Endothelial cell of umbilical vein (primary cell): ENCODE data around the gene OR52B2. TPM values are rescaled to one million over a fixed set of nuclear protein-coding genes. Genes with fewer than 3 reads are reported as not detected.

ENCODE experiments used
- BruUV-seq: library from RNA; stranded (reverse); fragments of 400-500 nt; replicated peaks from 2 replicates; lab custom pipeline; 2021; lab: Mats Ljungman, UMichigan
- CTCF ChIA-PET: fragments of 300-600, 350-600 bp; sonication (Branson Sonifier 250); formaldehyde crosslinking; loops from one replicate; lab custom pipeline; 2021; ENCODE audit warnings: antibody characterized with exemption, inconsistent platforms; lab: Charles Lee
- POLR2A ChIA-PET: fragments of 300-600, 350-600 bp; sonication (Branson Sonifier 250); formaldehyde crosslinking; loops from one replicate; lab custom pipeline; 2021; ENCODE audit warnings: antibody characterized with exemption, inconsistent platforms; lab: Charles Lee
- DNase-seq: peaks from one replicate; pipeline ENCODE4 v3.0.0-alpha.2; 2011; ENCODE audit warnings: low read depth, low spot score
- FAIRE-seq: peaks from 2 replicates; lab custom pipeline; 2011; peaks lifted over from hg19 to GRCh38; lab: Jason Lieb, UNC
- H2AFZ ChIP-seq: 2 replicates; pipeline ENCODE4 v1.6.0; 2012; ENCODE audit warnings: low read depth, low read length, control low read depth, inconsistent platforms
- H3K27ac ChIP-seq: 2 replicates; pipeline ENCODE4 v1.5.1; 2011; ENCODE audit warnings: low read depth, mild to moderate bottlenecking, control low read depth, low read length, moderate library complexity; ENCODE audit not compliant: insufficient read depth
- H3K27me3 ChIP-seq, 2 experiments: 2 replicates each; pipeline versions ENCODE4 v1.6.0 to v1.6.1; 2011; ENCODE audit warnings: low read length in 2 of 2, mixed read lengths in 1 of 2; ENCODE audit not compliant: control insufficient read depth in 2 of 2, insufficient read depth in 2 of 2
- H3K36me3 ChIP-seq, 2 experiments: 2 replicates in 1 of 2; 3 replicates in 1 of 2; pipeline ENCODE4 v1.5.1; 2011; ENCODE audit warnings: low read length in 2 of 2, mild to moderate bottlenecking in 1 of 2, moderate library complexity in 1 of 2; ENCODE audit not compliant: control insufficient read depth in 2 of 2, insufficient read depth in 2 of 2; ENCODE audit errors: extremely low read depth in 1 of 2
- H3K4me1 ChIP-seq: 3 replicates; pipeline ENCODE4 v1.5.1; 2011; ENCODE audit warnings: mild to moderate bottlenecking, low read length; ENCODE audit not compliant: control insufficient read depth, insufficient read depth; ENCODE audit errors: extremely low read depth
- H3K4me2 ChIP-seq: 2 replicates; pipeline ENCODE4 v1.6.1; 2011; ENCODE audit warnings: low read length, control low read depth, mixed read lengths; ENCODE audit not compliant: insufficient read depth
- H3K4me3 ChIP-seq, 3 experiments: fragments of 200-600 bp in 1 of 3; sonication (generic), shearing (Covaris generic) in 1 of 3; replicated peaks in 1 of 3; 2 replicates each; pipeline ENCODE4 v1.5.1; 2011 to 2016; ENCODE audit warnings: control low read depth in 3 of 3, low read length in 3 of 3, mild to moderate bottlenecking in 2 of 3, inconsistent platforms in 1 of 3, low read depth in 1 of 3, moderate library complexity in 1 of 3; ENCODE audit not compliant: insufficient read depth in 1 of 3
- H3K79me2 ChIP-seq: 2 replicates; pipeline ENCODE4 v1.6.0; 2012; ENCODE audit warnings: low read length, inconsistent platforms; ENCODE audit not compliant: control insufficient read depth, insufficient read depth
- H3K9ac ChIP-seq: replicated peaks from 2 replicates; pipeline ENCODE3; 2011; ENCODE audit warnings: low read length, control low read depth; ENCODE audit not compliant: insufficient read depth; ENCODE audit errors: extremely low read depth
- H3K9me1 ChIP-seq: replicated peaks from 3 replicates; pipeline ENCODE4 v1.6.0; 2011; ENCODE audit warnings: mild to moderate bottlenecking, low read length; ENCODE audit not compliant: control insufficient read depth, insufficient read depth; ENCODE audit errors: extremely low read depth
- H3K9me3 ChIP-seq: replicated peaks from 2 replicates; pipeline ENCODE4 v1.5.1; 2012; ENCODE audit warnings: low read length, inconsistent platforms; ENCODE audit not compliant: control insufficient read depth, insufficient read depth
- H4K20me1 ChIP-seq: replicated peaks from 2 replicates; pipeline ENCODE3; 2011; ENCODE audit warnings: mild to moderate bottlenecking, low read length; ENCODE audit not compliant: control insufficient read depth, insufficient read depth; ENCODE audit errors: extremely low read depth
- EZH2 ChIP-seq: IDR thresholded peaks from 2 replicates; pipeline ENCODE4 v1.6.1; 2012; ENCODE audit warnings: borderline replicate concordance, low read depth, mild to moderate bottlenecking, moderate library complexity, low read length, inconsistent platforms; ENCODE audit not compliant: severe bottlenecking
- FOS ChIP-seq: IDR thresholded peaks from 2 replicates; pipeline ENCODE4 v1.6.1; 2011; ENCODE audit warnings: mild to moderate bottlenecking, low read length, moderate library complexity, borderline replicate concordance; ENCODE audit not compliant: insufficient read depth
- GATA2 ChIP-seq: IDR thresholded peaks from 2 replicates; pipeline ENCODE4 v1.7.0; 2011; ENCODE audit warnings: low read depth, mild to moderate bottlenecking, moderate library complexity, mixed read lengths, low read length; ENCODE audit not compliant: insufficient read length, insufficient read depth
- JUN ChIP-seq: IDR thresholded peaks from 2 replicates; pipeline ENCODE4 v1.6.1; 2011; ENCODE audit warnings: borderline replicate concordance, low read depth; ENCODE audit not compliant: insufficient read length, insufficient read depth
- MYC ChIP-seq: IDR thresholded peaks from one replicate; pipeline ENCODE4 v1.6.1; 2011; ENCODE audit warnings: mild to moderate bottlenecking, low read depth, low read length
- POLR2A ChIP-seq: IDR thresholded peaks from 2 replicates; pipeline ENCODE4 v1.6.1; 2012; ENCODE audit warnings: low read depth, mild to moderate bottlenecking, control low read depth, low read length
- POLR2AphosphoS5 ChIP-seq: IDR thresholded peaks from 2 replicates; pipeline ENCODE4 v1.6.1; 2012; ENCODE audit warnings: low read depth, mild to moderate bottlenecking, control low read depth, low read length, moderate library complexity; ENCODE audit not compliant: insufficient read depth
- dilution Hi-C: fragments of 300-500 bp; cut with MboI; formaldehyde crosslinking; loops from one replicate; pipeline ENCODE4 v1.15.0; 2019; ENCODE audit warnings: low sequenced_read_pairs; ENCODE audit not compliant: extremely low pct_ligation_motif_present
- intact Hi-C: fragments of 100-400 bp; cut with micrococcal nuclease; formaldehyde crosslinking; loops from one replicate; pipeline ENCODE4 v1.10.0; 2022
- polyA plus RNA-seq, 4 experiments: library from polyadenylated mRNA; depleted of rRNA in 3 of 4; stranded (reverse) in 3 of 4; unstranded in 1 of 4; fragments of >200 nt; gene quantifications; 2 replicates each; pipeline versions ENCODE4 v1.2.1 to v1.2.3, GENCODE V29; 2011 to 2012; ENCODE audit warnings: missing spikeins in 1 of 4
- total RNA-seq: library from RNA; stranded (reverse); gene quantifications from 2 replicates; pipeline ENCODE4 v1.2.3, GENCODE V29; 2021
- TF ChIP-seq, protein P1 (sequence below), 2 donors: IDR thresholded peaks; 1 replicate in 1 of 2; 2 replicates in 1 of 2; pipeline ENCODE4 v1.5.1; 2011; ENCODE audit warnings: low read length in 2 of 2, mild to moderate bottlenecking in 2 of 2, moderate library complexity in 2 of 2, control low read depth in 1 of 2, inconsistent platforms in 1 of 2, low read depth in 1 of 2; ENCODE audit not compliant: insufficient read depth in 1 of 2; ENCODE audit errors: extremely low read depth in 1 of 2
- TF ChIP-seq, protein P2 (sequence below): IDR thresholded peaks from 2 replicates; pipeline ENCODE4 v1.6.1; 2011; ENCODE audit not compliant: insufficient read depth, insufficient read length

OR52B2 gene
- total and polyA plus RNA-seq, 2 donors (not counting 3 experiments of a cell fraction or from before 2014, with no cell fraction given): not detected

DNA sequence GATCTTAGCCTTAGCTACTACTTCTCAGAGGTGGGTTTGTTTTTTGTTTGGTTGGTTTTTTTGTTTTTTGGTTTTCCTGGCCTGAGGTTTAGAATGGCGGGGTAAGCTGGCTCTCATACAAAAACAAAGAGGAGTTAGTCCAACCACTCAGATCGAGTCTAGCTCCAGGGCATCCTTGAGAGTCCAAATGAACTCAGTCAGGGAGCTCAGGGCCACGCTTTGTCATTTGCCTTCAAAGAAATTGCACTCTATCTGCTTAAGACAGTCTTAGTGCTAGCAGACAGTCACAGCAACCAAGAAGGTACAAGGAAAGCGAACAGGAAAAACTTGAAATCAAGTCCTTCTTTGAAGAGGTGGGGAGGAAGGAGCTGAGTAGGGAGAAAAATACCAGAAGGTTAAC lies 46.4 kb upstream of the OR52B2 start:
- Histone ChIP-seq H3K4me2 (no peak overlapping the region), H3K4me3 (no peak overlapping the region), H2AFZ (no peak overlapping the region), H3K79me2 (no peaks in the 10 kb centered on the region), H3K4me1 (peaks cover 11% of the 10 kb centered on the region), H3K9me1 (no peaks in the 10 kb centered on the region), H3K9me3 (no peaks in the 10 kb centered on the region), H3K27me3 (no peaks in the 10 kb centered on the region), H3K36me3 (peaks cover 0 to 20% of the 10 kb centered on the region in 2 experiments), H3K9ac (no peak overlapping the region), H3K27ac (no peak overlapping the region), H4K20me1 (no peaks in the 10 kb centered on the region)
- BruUV-seq: no TSS peak
- CTCF ChIA-PET: interaction anchor here (0.6 to 1.8 kb wide), 3 partner anchors 19 to 147 kb away, joined by 3 to 10 read pairs (median 3); no protein-coding TSS in a partner anchor
- POLR2A ChIA-PET: no interaction called here
- no peak for TF ChIP-seq EZH2
- TF ChIP-seq, protein P1, sequence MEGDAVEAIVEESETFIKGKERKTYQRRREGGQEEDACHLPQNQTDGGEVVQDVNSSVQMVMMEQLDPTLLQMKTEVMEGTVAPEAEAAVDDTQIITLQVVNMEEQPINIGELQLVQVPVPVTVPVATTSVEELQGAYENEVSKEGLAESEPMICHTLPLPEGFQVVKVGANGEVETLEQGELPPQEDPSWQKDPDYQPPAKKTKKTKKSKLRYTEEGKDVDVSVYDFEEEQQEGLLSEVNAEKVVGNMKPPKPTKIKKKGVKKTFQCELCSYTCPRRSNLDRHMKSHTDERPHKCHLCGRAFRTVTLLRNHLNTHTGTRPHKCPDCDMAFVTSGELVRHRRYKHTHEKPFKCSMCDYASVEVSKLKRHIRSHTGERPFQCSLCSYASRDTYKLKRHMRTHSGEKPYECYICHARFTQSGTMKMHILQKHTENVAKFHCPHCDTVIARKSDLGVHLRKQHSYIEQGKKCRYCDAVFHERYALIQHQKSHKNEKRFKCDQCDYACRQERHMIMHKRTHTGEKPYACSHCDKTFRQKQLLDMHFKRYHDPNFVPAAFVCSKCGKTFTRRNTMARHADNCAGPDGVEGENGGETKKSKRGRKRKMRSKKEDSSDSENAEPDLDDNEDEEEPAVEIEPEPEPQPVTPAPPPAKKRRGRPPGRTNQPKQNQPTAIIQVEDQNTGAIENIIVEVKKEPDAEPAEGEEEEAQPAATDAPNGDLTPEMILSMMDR (IDR thresholded peaks at IDR 0.05; ENCODE audit: extremely low read depth in 1 of 2, insufficient read depth in 1 of 2, low read depth in 1 of 2, low read length in 2 of 2): no peak
- TF ChIP-seq FOS: no peak
- no peak for TF ChIP-seq POLR2AphosphoS5
- TF ChIP-seq, protein P2, sequence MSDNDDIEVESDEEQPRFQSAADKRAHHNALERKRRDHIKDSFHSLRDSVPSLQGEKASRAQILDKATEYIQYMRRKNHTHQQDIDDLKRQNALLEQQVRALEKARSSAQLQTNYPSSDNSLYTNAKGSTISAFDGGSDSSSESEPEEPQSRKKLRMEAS: no peak
- TF ChIP-seq POLR2A: no peak
- TF ChIP-seq MYC: no peak
- no peak for TF ChIP-seq GATA2
- TF ChIP-seq JUN: no peak
- intact Hi-C loops: no loop called here
- no peak for FAIRE-seq
- dilution Hi-C loops: no loop called here
- no peak for DNase-seq
